ENCODE measurements around the gene COL5A1. TPM values are rescaled to one million over a fixed set of nuclear protein-coding genes. Genes with fewer than 3 reads are reported as not detected.

The COL5A1 gene
- total RNA-seq, 1 experiment from 2014 or later, result 9.5 TPM

DNA sequence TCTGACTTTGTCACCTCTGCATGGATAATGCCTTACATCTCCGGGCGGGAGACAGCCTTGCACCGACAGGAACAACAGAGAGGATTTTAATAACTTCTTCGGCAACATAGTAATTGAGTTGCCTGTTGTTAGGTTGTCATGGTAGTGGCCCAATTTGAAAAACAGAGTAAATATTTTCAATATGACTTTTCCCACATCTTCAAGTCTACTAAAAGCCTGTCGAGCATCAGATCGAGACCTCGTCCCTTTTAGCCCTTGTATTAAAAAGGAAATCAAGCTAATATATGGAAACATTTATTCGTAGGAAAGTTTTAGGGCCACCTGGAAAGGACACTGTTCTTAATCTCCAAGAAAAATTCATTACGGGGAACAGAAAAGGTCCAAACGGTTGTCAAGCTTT, 168.2 kb downstream of the COL5A1 start:
- Histone ChIP-seq H2AFZ (ENCODE audit: low read length) (no peak overlapping the region), H3K79me1 (ENCODE audit: insufficient read depth, low read depth, low read length, poor library complexity, severe bottlenecking) (no peaks in the 10 kb centered on the region), H3K27me3 (ENCODE audit: insufficient read depth, low read length) (no peaks in the 10 kb centered on the region), H4K5ac (ENCODE audit: insufficient read length, low read depth, low read length) (no peak overlapping the region), H4K20me1 (ENCODE audit: control insufficient read depth, insufficient read depth, insufficient read length) (no peaks in the 10 kb centered on the region), H3K79me2 (ENCODE audit: insufficient read depth, low read length) (no peaks in the 10 kb centered on the region), H3K4me2 (ENCODE audit: insufficient read depth, insufficient read length, low read length) (no peak overlapping the region), H2BK120ac (ENCODE audit: low read depth, low read length, poor library complexity, severe bottlenecking) (no peak overlapping the region), H3K56ac (ENCODE audit: insufficient read length, low read depth, low read length) (no peak overlapping the region), H3K14ac (ENCODE audit: insufficient read depth, low read length) (no peak overlapping the region), H3K4ac (ENCODE audit: low read depth, low read length) (no peak overlapping the region), H3K18ac (ENCODE audit: insufficient read length, low read depth, low read length) (no peak overlapping the region), H2BK5ac (ENCODE audit: insufficient read length, low read length) (no peak overlapping the region), H3K9ac (ENCODE audit: extremely low read depth, insufficient read length, low read length) (no peak overlapping the region), H2BK15ac (ENCODE audit: low read depth, low read length) (no peak overlapping the region), H2AK5ac (ENCODE audit: insufficient read length, low read length) (no peak overlapping the region), H4K8ac (replicated peaks; ENCODE audit: insufficient read length, low read depth, low read length) (no peak overlapping the region), H3T11ph (ENCODE audit: low read length) (no peak overlapping the region), H3K23ac (ENCODE audit: insufficient read length, low read depth, low read length) (no peak overlapping the region), H3K27ac (ENCODE audit: insufficient read length, low read depth, low read length) (no peak overlapping the region), H4K91ac (ENCODE audit: insufficient read length, low read depth, low read length) (no peak overlapping the region), H2BK20ac (ENCODE audit: low read depth, low read length, poor library complexity, severe bottlenecking) (no peak overlapping the region), H3K23me2 (ENCODE audit: insufficient read length, low read depth, low read length, poor library complexity, severe bottlenecking) (no peaks in the 10 kb centered on the region), H3K9me3 (ENCODE audit: control insufficient read depth, low read depth, low read length) (no peaks in the 10 kb centered on the region), H3K4me1 (ENCODE audit: insufficient read depth, low read length) (peaks cover 3% of the 10 kb centered on the region; the same call in 1 of the 2 replicates), H2BK12ac (ENCODE audit: insufficient read length, low read depth, low read length) (no peak overlapping the region)
- DNase-seq, result no peak
- Mint-ChIP-seq H3K4me1 (peaks cover 40 to 48% of the 10 kb centered on the region in 2 experiments), H3K4me3 (no peak overlapping the region), H3K9me3 (no peaks in the 10 kb centered on the region; a peak in 2 of 5 replicates), H3K27me3 (ENCODE audit: low read depth) (0 out of 2 replicates have a peak, but pooled peaks cover 2% of the 10 kb centered on the region), H3K27ac (0 out of 7 replicates have a peak overlapping the region, but pooled peaks of 1 of the 3 experiments have one; percentile 31), H3K36me3 (ENCODE audit: insufficient read depth in 1 of 3, low read depth in 3 of 3) (no peaks in the 10 kb centered on the region)
- no CpG with 5 or more reads among the region's 10 CpGs for WGBS (ENCODE audit: extremely low coverage, insufficient read length, low lambda C conversion rate)
- TF ChIP-seq, protein P1, sequence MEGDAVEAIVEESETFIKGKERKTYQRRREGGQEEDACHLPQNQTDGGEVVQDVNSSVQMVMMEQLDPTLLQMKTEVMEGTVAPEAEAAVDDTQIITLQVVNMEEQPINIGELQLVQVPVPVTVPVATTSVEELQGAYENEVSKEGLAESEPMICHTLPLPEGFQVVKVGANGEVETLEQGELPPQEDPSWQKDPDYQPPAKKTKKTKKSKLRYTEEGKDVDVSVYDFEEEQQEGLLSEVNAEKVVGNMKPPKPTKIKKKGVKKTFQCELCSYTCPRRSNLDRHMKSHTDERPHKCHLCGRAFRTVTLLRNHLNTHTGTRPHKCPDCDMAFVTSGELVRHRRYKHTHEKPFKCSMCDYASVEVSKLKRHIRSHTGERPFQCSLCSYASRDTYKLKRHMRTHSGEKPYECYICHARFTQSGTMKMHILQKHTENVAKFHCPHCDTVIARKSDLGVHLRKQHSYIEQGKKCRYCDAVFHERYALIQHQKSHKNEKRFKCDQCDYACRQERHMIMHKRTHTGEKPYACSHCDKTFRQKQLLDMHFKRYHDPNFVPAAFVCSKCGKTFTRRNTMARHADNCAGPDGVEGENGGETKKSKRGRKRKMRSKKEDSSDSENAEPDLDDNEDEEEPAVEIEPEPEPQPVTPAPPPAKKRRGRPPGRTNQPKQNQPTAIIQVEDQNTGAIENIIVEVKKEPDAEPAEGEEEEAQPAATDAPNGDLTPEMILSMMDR (conservative IDR thresholded peaks at IDR 0.05), result no peak
